NCI-H2029 (cell line): ENCODE measurements around the gene RBM34.
"Not testable (repeated sequence)": the region's sequence is repeated elsewhere in the genome, so short reads cannot be mapped to it uniquely, and the experiment has no call there.

Experiments used
- DNase-seq: peaks from one replicate; lab custom pipeline; 2025; lab: John Stamatoyannopoulos, UW

Gene RBM34

GRCh38 chr1:235160957-235161684 is at the start of gene RBM34:
TSS of gene RBM34 (minus strand) at chr1:235161250. CDS start at chr1:235161226, 24 bp downstream.
- DNase-seq = peak; percentile 68

- no peak for DNase-seq
Measured at GRCh38 chr1:235207209-235207565, 46.1 kb upstream of the RBM34 start.

GRCh38 chr1:235206533-235207208 is 45.6 kb upstream of the RBM34 start:
- DNase-seq = no peak

- no peak for DNase-seq
Measured at GRCh38 chr1:235205687-235206086, 44.6 kb upstream of the RBM34 start.

- DNase-seq = no peak
Measured at GRCh38 chr1:235203428-235203827, 42.4 kb upstream of the RBM34 start.

GRCh38 chr1:235202447-235202846 is 41.4 kb upstream of the RBM34 start:
- not testable (repeated sequence) for DNase-seq

- DNase-seq = no peak
Measured at GRCh38 chr1:235199441-235199840, 38.4 kb upstream of the RBM34 start.

GRCh38 chr1:235190431-235190830 is 29.4 kb upstream of the RBM34 start:
- no peak for DNase-seq

GRCh38 chr1:235187316-235187715 is 26.3 kb upstream of the RBM34 start:
- DNase-seq = no peak

- DNase-seq = no peak
Measured at GRCh38 chr1:235181561-235182245, 20.7 kb upstream of the RBM34 start.

GRCh38 chr1:235180916-235181460 is 19.9 kb upstream of the RBM34 start:
- no peak for DNase-seq

- DNase-seq = no peak
Measured at GRCh38 chr1:235176486-235176885, 15.4 kb upstream of the RBM34 start.

- DNase-seq = no peak
Measured at GRCh38 chr1:235169986-235170385, 8.9 kb upstream of the RBM34 start.

- no peak for DNase-seq
Measured at GRCh38 chr1:235168375-235168774, 7.3 kb upstream of the RBM34 start.

- no peak for DNase-seq
Measured at GRCh38 chr1:235161685-235162327, 756 bp upstream of the RBM34 start.

GRCh38 chr1:235160383-235160956 is 580 bp downstream of the RBM34 start:
- DNase-seq = no peak

- DNase-seq = not testable (repeated sequence)
Measured at GRCh38 chr1:235159930-235160329, 1.1 kb downstream of the RBM34 start.

GRCh38 chr1:235159284-235159683 is 1.8 kb downstream of the RBM34 start:
- DNase-seq = not testable (repeated sequence)

GRCh38 chr1:235158680-235159079 is 2.4 kb downstream of the RBM34 start:
- no peak for DNase-seq

- DNase-seq = no peak
Measured at GRCh38 chr1:235157150-235157549, 3.9 kb downstream of the RBM34 start.

- DNase-seq = no peak
Measured at GRCh38 chr1:235156740-235157139, 4.3 kb downstream of the RBM34 start.

- DNase-seq = no peak
Measured at GRCh38 chr1:235156265-235156664, 4.8 kb downstream of the RBM34 start.
